ENCODE measurements around the gene NECTIN1. TPM values are rescaled to one million over a fixed set of nuclear protein-coding genes. Genes with fewer than 3 reads are reported as not detected.
A peak's percentile ranks its signal among the peaks of the same experiment; 100 is the strongest.

Gene NECTIN1
- polyA plus RNA-seq, 3 donors = 32.3 to 43.4 (median 34.9) TPM

DNA sequence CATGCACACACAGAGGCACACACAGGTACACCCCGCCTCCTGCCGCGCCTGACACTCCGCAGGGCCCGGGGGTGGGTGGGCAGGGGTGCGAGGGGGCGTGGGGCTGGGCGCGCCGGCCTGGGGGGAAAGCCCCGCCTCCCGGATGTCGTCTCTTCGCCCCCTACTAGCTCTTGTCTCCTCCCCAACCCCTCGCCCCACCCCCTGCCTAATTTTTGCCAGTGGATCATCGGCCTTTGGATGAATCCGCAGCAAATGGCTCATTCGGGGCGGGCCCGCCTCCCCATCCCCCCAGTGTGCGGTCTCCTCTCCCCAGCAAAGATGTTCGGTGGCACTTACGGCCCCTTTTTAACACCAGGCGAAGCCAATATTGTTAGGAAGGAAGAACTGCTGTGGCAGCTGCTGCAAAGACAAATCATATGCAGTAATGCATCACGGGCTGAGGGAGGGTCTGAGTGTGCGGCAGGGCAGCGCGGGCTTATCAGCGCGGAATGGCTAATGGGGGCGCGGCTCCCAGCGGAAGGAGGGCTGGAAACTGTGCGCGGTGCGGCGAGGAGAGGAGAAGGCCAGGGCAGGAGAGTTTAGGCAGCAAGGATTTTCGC is 13.4 kb upstream of the NECTIN1 start:
- peak in 1 of 11 donors; percentile 41 for DNase-seq (ENCODE audit: extremely low read depth in 1 of 11, low read depth in 9 of 11, low spot score in 4 of 11)

DNA sequence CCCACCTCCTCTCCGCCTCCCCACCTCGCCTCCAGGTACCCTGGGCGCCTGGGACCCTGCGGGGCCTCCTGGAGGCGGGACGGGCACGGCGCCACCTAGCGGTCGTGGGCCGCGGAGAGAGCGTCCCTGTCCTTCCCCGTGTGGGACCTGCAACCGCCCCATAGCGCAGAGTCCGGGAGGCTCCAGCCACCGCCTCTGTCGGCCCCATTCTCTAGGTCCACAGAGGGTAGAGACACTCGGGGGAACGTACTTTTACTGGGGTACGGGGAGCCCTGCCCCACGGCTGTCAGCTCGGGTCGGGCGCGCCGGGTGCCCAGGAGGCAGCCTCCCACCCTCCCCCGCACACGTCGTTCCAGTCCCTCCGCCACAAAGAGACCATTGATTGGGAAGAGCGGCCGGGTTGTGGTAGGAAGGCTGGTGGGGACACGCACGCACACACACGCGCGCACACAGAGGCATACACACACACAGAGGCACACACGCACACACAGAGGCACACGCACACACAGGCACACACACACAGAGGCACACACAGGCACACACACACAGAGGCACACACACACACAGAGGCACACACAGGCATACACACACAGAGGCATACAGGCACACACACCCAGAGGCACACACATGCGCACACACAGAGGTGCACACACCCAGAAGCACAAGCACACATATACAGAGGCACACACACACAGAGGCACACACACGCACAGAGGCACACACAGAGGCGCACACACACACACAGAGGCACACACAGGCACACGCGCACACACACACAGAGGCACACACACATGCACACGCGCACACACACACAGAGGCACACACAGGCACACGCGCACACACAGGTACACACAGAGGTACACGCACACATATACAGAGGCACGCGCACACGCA is 12.6 kb upstream of the NECTIN1 start:
- no peak for DNase-seq (ENCODE audit: extremely low read depth in 1 of 11, low read depth in 9 of 11, low spot score in 4 of 11)

DNA sequence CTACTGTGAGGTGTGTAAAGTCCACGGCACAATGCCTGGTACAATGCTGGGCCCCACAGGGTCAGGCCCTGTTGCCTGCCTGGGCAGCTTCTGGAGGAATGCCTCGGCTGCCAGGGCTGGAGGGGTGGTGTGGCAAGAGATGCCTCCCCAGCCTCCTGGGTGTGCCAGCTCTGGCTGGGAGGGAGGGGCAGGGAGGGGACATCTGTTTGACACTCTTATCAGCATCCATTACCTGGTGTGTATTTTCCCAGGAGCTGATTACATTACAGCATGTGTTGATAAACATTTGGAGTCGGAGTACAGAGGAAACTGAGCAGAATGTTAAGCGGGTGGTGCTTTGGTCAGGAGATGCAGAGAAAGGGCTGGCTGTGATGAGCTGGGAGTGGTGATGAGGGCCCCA is 11.0 kb upstream of the NECTIN1 start:
- no peak for DNase-seq (ENCODE audit: extremely low read depth in 1 of 11, low read depth in 9 of 11, low spot score in 4 of 11)

DNA sequence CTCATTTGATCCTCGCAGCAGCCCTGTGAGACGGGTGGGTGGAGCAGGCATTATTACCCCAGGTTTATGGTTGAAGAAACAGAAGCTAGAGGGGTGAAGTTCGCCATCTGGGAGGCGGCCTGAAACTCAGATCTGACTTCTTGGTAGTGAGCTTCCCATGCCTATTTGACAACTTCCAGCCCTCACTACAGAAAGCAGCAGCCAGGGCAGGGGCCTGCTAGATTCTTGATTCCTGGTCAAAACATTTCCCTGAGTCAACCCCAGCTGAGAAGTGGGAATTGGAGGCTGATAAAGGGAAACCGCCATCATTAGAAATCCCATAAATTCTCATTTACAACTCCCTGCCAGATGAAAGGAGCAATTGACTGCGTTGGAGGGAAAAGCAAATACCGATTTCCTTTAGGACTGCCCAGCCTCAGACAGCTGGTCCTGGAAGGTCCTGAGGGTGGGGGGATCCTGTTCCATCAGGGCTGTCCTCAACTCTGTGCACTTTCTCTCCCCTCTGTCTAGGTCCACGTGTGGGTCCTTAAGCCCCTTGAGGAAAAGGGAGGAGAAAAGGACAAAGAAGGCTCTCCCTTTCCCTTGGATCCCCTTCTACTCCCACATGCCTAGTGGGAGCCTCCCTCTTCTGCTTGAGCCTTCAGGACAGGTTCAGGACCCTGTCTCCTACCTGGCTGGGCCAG is 10.2 kb upstream of the NECTIN1 start:
- peak in 9 of 11 donors; percentile 68 to 90 (median 79) for DNase-seq (ENCODE audit: extremely low read depth in 1 of 11, low read depth in 9 of 11, low spot score in 4 of 11)

DNA sequence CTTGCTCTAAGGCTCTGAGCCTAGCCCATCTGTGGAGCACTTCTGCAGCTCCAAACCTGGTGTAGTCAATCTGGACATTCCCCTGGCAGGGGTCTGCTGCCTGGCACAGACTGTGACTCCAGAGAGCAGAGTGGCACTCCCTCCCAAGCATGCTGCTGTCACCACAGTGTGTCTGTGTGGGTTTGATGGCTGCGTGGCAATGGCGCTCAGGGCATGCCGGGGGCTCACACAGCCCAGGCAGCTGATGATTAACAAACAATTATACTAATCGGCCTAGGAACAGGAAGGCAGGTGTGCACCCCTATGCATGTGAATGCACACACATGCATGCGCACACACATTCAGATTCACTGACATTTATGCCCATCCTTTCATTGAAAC is 9.0 kb upstream of the NECTIN1 start:
- DNase-seq (ENCODE audit: extremely low read depth in 1 of 11, low read depth in 9 of 11, low spot score in 4 of 11) = no peak

DNA sequence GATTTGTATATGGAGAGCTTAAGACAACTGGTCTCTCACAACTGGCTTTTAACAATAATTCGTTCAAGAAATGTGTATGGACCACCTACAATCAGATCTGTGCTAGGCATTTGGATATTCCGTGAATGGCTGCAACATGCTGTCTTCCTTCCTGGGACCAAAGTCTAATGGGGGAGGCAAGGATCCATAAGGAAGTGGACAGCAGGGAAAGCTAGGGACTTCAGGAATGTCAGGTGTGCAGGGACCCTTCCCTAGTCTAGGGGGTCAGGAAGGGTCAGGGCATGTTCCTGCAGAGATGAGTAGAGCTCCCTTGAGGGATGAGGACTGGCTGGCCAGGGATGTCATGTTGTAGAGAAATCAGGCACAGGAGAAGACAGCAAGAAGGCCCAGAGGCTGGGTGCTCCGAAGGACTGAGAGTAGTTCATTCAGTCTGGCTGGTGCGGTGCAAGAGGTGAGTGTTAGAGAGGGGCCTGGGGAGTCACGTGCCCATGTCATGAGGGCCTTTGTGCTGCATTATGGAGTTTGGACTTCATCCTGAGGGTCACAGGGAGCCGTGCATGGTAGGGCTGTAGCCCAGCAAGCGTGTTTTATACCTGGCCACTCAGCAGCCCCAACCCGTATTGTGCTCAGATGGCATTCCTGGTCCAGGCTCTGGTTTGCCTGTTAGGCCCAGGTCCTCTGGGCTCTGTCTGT is 8.5 kb upstream of the NECTIN1 start:
- no peak for DNase-seq (ENCODE audit: extremely low read depth in 1 of 11, low read depth in 9 of 11, low spot score in 4 of 11)

DNA sequence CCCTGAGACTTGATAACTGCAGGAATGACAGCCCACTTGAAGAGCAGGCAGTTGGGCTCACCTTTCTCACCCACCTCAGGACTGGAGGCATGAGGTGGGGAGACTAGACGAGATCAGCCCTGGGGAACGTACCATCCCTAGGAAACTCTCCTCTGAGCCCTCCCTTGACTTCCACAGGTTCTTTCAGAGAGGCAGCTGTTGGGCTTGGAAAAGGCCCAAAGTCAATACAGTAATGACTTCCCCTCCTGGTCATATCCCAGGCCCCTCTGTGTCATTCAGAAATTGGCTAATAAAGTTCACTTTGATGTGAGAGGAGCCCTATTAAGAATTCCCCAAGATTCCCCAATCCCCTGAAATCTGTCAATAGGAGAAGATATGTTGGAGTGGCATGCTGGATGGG is 5.8 kb upstream of the NECTIN1 start:
- DNase-seq (ENCODE audit: extremely low read depth in 1 of 11, low read depth in 9 of 11, low spot score in 4 of 11) = no peak

DNA sequence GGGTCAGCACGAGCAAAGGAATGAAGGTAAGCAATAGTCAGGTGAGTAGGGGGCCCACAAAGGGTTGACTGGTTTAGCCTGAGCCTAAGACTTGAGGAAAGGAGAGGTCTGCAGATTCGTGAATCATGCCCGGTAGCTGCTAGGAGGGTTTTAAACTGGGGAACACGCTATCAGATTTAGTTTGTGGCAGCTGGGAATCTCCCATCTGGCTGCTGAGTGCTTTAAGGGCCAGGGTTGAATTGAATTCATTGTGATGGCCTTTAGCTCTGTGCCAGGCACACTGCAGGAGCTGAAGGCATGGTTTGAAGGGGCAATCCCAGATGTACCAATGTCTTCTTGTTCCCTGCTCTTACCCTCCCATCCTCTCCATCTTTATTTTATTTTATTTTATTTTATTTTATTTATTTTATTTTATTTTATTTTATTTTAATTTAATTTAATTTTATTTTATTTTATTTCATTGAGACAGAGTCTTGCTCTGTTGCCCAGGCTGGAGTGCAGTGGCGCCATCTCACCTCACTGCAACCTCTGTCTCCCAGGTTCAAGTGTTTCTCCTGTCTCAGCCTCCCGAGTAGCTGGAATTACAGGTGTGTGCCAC is 1.9 kb upstream of the NECTIN1 start:
- DNase-seq (ENCODE audit: extremely low read depth in 1 of 11, low read depth in 9 of 11, low spot score in 4 of 11) = no peak

DNA sequence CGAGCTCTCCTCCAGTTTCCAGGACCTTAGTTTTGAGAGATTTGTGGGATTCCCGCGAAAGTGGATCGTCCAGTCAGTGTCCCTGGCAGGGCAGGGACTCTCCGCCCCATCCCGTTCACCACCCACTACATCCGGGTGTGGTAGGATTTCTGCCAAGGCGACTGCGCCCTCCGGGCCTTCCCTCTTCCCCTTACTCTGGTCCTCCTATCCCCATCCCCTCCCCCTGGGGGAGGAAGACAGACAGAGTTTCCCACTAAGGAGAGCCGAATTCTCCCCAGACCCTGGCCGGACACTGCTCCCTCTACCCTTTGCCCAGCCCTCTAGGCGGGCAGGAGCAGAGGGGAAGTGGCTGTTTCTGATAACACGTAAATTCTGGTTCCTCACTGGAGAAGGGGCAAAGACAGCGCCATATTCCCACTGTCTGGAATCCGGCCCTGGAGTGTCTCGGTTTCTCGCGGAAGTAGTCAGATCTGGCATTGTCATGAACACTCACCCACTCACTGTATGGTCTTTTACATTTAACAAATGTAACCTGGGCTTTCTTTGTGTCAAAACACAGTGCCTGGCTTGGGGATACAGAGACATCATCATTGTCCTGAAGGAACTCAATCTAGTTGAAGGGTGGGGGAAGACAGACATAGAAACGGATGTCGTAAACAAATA is 1.1 kb upstream of the NECTIN1 start:
- no peak for DNase-seq (ENCODE audit: extremely low read depth in 1 of 11, low read depth in 9 of 11, low spot score in 4 of 11)

DNA sequence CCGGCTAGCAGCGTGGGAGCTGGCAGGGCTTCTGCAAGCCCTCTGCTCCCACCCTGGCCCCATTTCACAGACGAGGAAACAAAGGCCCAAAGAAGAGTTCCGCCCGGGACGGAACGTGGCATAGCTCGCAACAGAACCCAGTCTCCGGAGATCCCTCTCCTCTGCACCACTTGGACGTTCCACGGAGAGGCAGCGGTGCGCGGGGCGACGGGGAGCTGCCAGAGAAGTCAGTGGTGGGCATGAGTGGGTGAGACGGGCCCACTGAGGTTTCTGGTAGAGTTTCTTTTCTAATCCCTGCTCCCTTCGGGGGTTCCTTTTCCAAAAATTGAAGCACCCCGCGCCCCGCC is 554 bp upstream of the NECTIN1 start:
- no peak for DNase-seq (ENCODE audit: extremely low read depth in 1 of 11, low read depth in 9 of 11, low spot score in 4 of 11)

DNA sequence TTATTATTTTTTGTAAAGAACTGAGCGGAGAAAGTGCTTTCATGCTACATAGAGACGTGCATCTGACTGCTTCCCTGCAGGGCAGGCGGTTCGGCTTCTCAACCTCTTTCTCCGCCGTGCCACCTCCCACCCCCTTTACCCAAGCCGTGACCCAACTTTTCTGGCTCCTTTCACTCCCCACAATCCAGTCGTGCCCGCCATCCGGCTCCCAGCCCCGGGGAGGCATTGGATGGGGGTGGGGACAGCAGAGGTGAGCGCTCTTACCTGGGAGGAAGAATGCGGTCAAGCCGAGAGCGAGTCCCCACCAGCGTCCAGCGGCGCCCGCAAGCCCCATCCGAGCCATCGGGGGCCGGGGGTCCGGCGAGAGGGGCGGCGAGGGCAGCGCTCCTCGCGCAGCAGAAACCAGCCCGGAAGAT is 781 bp downstream of the NECTIN1 start:
- no peak for DNase-seq (ENCODE audit: extremely low read depth in 1 of 11, low read depth in 9 of 11, low spot score in 4 of 11)

DNA sequence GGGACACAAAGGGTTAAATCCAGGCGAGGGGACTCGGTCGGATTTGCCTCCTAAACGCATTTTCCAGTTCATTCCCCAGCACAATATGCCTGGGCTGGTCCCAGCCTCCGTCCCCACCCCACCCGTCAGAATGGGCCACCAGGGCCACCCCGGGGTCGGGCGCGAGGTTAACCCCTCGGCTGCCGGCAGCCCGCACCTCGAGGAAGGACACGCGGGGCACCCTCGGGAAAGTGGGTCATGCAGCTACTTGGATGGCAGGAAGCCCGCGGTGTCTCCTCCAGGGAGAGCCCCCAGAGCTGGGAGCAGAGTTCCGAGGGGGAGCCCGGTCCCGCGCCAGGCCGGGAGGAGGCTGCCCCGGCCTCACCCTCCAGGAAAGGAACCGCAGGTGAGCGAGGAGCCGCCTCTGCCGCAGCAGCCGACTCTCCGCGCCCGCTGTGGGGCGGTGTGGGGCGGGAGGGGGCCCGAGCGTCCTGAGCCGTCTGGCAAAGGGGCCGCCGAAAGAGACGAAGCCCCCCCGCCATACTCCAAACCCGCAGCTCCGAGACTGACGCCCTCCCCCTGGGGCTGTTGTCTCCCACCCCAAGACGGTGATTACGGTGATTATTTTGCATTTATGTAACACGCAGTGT is 1.4 kb downstream of the NECTIN1 start:
- no peak for DNase-seq (ENCODE audit: extremely low read depth in 1 of 11, low read depth in 9 of 11, low spot score in 4 of 11)

DNA sequence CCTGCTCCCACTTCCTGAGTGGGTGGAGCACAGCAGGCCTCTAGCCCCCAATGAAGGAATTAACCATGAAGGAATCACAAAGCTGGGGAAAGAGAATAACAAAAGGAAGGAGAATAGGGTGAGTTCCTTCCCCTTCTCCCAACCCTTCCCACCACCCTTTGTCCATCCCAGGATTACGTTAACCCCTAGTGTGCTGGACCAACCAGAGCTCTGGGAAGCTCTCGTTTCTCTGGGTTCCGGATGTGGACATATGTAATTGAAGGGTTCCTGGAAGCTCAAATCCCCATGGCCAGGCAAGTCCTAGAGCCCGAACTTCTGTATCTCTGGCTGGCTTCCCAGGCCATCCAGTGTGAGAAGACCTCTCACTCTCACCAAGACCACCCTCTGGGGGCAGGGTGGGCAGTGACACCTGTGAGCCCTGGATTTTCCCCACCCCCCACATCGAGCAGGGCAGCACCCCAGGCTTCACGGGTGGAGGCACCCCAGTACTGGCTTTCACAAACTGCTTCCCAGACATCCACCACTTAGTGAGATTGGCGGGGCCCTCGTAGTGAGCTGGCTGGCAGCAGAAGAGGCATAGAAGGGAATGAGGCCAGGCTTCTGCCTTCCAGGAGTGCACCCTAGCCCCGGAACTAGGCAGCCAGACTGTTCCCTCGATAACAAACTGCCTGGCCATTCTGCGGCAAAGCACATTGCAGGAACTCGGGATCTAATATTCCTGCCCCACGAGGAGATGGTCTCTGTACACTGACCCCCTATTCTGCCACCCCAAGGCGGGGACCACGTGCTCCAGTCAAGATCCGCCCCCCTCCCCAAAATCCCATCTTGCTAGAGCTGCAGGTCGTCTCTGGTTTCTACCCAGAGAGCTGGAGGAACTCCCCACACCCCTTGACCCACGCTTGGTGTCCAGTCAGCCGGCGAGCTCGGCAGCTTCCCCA is 2.1 kb downstream of the NECTIN1 start:
- DNase-seq (ENCODE audit: extremely low read depth in 1 of 11, low read depth in 9 of 11, low spot score in 4 of 11) = no peak

DNA sequence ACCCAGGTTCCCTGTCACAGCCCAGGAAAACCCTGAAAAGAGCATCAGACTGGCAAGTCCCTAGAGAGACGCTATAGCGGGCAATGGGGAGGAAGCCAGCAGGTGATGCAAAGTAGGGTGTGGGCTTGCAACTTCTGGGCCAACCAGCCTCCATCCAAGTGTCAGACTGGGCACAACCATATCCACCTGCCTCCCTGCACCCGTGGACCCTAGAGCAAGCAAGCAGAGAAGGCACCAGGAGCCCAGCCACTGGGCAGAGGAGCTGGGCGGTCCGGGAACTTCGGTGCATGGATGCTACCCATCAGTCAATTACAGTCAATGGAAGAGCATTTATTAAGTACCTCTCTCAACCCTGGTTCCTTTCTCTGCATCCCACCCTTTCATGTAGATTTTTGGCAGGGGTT is 2.8 kb downstream of the NECTIN1 start:
- DNase-seq (ENCODE audit: extremely low read depth in 1 of 11, low read depth in 9 of 11, low spot score in 4 of 11) = no peak

DNA sequence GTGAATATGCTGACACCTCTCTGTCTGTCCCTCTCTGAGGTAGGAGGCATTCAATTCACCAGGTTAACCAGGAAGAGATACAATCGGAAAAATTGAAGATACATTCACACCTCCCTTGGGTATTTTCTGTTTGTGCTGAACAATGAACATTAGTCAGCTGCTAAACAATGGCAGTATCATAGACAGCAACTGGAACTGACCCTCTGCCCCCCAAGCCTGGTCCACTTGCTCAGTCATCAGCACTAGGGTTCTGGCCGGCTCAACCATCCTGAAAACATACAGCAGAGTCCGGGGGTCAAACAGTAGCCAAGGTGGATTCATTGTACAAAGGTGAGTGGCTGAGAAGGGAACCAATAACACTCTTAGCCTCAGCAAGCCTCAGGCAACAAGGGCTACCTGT is 4.0 kb downstream of the NECTIN1 start:
- DNase-seq (ENCODE audit: extremely low read depth in 1 of 11, low read depth in 9 of 11, low spot score in 4 of 11) = no peak

DNA sequence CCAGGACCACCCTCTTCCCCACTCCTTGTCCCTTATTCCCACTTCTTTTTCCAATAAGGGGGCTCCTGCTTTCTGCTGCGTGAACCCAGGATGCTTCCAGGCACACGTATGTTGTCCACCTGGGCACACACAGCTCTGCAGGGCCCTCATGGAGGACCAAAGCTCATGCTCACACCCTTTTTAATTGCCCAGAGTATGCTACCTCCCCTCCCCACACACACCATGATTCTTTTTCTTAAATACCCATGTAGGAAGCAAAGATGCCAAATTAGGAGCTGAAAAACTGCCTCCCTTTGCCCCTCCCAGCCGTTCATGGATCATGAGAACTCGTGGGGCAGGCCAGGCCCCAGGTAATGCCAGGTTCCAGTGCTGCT is 5.1 kb downstream of the NECTIN1 start:
- DNase-seq (ENCODE audit: extremely low read depth in 1 of 11, low read depth in 9 of 11, low spot score in 4 of 11) = no peak

DNA sequence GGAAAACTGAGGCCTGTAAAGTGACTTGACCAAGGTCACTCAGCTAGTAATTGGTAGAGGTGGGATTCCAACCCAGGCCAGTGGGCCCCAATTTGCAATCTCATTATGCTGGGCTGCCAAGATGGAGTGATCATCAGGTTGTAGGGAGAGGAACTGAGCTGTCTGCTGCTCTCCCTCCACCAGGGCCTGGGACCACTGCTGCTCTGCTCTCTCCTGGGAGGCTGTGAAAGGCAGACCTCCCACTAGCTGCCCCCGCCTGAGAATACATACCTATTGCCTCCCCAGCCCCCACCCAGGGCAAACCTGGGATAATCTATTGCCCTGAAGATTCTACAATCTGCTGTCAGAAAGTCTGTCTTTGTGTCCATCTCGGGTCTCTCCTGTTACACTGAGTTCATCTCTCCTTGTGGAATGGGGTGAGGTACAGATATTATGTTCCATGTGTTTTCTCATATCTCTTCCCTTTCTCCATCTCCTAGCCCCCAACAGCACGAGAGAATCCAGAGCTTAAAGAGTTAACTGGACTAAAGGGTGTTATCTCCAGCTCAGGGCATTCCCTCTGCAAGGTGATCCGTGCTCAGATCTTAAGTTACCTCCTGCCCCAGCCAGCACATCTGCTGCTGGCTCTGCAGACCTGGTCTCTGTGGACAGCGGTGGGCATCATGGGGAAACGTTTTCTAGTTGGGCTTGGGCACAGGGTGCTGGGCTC is 5.6 kb downstream of the NECTIN1 start:
- DNase-seq (ENCODE audit: extremely low read depth in 1 of 11, low read depth in 9 of 11, low spot score in 4 of 11) = no peak

Measured in renal cortex interstitium (tissue), 11 donors.